Stimulated activated CD8-positive, alpha-beta memory T cell treated with anti-CD3 and anti-CD28 coated beads, Interleukin-7, amount 100 ng/mL, for 48 hours (primary cell): ENCODE data around the gene ANKRD6.

Experiments
- DNase-seq, 2 donors: peaks; one replicate each; pipeline ENCODE4 v3.0.0-alpha.2; 2020; ENCODE audit warnings: low read depth in 1 of 2; ENCODE audit errors: extremely low read depth in 1 of 2

ANKRD6 gene

DNA sequence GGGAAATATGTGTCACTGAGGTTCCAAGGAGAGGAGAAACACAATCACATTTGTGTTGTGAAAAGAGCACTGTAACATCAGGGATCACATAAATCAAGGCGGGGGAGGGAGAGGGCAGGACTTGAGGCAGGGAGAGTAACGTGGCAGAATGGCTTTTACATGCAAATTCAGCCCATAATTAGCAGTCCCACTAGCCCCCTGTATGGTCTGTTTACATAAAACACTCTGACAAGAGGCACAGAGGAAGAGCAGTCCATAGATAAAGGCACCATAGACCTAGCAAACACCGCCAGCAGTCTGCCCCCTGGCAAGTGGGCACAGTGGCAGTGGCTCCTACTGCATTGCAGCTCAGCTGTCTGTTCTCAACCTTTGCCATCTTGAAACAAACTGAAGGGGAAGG is 122.9 kb downstream of the ANKRD6 start:
- DNase-seq = no peak

- no peak for DNase-seq
Measured at GRCh38 chr6:89559487-89559886, 126.5 kb downstream of the ANKRD6 start.

DNA sequence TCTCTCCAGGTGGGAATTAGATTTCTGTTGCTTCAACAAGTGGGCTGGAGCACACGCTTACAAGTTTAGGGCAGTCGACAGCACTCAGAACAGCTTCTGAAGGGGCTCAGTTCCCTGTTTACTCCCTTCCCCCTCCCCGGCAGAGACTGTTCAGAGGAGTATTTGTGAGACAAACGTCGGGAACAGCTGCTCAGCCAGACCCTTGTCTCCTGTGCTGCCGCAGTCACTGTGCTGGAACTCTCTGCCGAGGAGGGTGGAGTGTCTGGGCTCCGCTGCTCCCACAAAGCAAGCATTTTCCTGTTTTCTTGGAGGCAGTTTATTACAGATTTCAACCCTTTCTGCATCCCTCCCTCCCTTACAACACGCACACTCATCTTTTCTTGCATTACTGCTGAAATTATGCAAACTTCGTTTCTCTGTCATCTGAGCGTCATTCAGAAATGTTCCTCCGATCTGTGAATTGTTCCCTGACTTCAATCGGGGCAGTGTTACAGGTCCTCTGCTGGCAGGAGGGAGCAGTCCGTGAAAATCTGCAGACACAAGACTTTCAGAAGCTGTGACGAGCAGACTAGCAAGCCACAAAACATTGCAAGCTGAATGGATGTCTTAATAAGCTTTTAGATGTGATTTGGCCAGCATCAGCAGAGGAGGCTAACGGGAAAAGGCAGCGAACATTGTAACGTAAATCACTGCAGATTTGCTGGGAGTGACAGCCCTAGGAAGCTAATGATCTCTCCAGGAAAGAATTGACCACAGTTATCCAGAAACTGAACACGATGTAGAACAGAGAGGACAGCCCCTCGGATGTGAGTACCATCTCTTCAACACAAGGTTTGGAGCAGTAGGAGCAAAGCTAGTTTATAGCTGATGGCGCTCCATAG is 129.4 kb downstream of the ANKRD6 start:
- DNase-seq = no peak

- DNase-seq = no peak
Measured at GRCh38 chr6:89563866-89564265, 130.9 kb downstream of the ANKRD6 start.

DNA sequence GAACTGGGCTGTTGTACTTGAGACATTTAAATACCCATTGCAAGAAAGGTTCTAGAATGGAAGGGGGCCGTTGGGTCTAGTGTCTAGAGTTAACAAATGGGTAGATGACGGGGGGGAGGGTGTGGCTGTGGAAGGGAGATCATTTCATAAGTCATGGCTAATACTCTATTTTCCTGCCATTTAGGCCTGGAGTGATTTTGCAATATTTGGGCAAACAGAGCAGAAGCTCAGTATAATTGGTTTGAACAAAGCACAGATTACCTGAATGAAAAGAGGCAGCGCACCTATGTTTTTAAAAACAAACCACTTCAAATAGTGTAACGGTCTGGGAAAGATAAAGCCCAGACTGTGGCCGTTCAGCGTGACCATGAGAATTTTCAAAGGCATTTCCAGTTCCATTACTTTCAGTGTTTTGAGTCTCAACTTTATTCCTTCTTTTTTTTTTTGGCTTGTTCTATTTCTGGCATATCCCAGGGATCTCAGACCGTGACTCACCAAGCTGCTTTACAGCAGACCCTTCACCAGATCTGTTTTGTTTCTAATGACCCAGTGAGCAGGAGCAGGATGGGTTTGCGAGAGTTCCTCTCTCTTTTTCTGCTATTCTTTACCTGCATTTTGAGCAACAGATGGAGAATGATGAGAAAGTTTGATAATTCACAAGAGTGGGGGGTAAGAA is 131.9 kb downstream of the ANKRD6 start:
- DNase-seq = no peak

- no peak for DNase-seq
Measured at GRCh38 chr6:89566008-89566800, 133.3 kb downstream of the ANKRD6 start.

DNA sequence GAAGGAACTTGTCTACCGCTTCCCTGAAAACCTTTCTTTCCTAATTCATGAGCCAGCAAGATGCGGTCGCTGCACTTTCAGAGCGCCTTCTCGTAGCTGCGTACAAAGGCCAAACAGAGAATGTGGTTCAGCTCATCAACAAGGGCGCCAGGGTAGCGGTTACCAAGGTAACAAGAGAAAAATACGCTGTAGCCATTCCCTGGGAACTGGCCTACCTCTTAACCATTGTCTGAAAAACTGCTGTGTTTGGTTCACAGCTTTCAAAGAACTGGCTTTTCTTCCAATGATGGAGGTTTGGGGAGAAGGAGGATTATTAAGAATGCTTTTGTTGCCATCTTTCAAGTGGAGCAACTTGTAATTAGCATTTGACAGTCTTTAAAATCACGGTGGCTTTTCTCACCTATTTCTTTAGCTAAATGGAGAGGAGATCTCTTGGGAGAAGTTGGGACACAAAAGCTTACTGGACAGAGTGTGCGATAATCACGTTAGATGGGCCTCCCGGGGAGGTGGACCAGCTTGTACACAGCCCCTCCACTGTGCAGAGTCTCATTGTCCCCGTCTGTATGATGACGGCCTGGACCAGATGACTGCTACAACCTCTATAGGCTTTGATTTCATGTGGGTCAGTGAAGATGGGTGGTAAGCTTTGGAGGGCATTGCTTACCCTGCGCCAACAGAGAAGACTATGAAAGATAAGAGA is 134.1 kb downstream of the ANKRD6 start:
- DNase-seq = no peak

DNA sequence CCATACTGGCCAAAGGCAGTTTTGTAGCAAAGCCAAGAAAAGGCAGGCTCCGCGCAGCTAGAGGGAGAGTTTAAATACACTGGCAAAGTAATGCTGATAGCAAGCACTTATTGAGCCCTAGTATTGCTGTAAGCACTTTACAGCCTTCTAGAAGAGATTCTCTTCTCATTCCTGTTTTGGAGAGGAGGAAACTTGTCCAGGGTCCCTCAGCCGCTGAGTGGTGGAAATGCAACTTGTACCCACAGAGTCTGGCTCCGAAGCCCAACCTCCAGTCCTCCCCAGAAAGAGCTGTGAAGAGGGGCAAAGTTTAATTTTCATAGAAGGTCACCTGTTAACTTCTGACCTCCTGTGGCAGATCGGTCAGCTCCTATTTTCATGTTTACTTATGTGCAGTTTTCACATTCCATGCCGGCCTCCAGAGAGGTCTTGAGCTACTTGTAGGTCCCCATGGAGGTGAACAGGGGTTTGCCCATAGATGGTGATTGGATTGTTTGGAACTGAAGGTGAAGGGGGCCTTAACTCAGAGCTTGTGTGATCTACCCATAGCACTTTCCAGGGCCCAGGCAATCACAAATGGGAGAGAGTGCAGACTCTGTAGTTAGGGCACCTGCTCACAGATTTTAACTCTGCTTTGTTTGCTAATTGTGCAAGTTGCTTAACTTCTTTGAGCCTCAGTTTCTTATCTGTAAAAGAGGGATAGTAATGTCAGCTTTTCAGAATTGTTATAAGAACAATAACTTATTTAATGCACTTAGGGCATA is 134.9 kb downstream of the ANKRD6 start:
- DNase-seq = no peak

DNA sequence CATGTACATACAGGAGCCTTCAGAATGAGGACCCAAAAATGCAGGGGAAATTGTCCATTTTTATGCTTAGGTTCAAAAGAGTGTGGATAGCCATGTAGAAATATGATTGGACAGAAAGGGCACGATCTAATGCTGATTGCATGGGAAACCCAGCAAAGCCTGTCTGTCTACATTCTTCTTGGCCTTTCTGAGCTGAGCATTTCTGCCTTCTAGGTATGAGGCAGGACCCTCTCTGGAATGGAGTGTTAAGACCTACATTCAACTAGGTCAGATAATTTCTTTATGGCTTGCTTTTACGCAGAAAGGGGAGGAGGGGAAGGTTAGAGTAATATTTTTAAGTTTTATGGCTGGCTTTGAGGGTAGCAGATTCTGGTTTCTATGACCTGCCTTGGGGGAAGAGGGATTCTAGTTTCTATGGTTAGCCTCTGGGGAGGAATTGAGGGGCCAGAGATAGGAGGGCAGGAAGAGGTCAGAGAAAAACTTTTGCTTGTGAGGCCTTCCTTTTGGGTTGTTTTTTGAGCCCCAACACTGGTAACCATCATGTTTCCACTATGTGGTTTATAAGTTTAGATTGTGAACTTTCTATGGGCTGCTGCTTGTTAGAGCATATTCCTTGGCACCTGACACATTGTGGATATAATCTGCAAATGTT is 142.1 kb downstream of the ANKRD6 start:
- no peak for DNase-seq

DNA sequence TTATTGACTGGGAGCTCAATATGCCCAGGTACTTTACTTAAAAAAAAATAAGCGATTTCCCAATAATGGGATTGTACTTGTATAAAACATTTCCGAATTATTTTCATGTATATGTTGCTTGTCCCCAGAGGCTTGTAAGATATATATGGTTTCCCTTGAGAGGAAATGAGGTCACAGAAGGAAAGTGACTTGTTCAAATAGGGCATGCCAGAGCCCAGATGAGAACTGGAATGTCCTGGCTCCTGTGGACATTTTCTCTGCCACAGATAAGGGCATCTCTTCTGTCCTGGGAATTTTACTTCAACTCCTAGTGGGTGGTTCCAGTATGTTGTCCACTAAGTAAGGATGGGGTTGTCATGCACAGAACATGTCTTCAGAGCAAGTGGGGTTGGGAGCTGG is 142.6 kb downstream of the ANKRD6 start:
- DNase-seq = no peak

GRCh38 chr6:89580997-89581666 is 148.2 kb downstream of the ANKRD6 start:
- DNase-seq = no peak

DNA sequence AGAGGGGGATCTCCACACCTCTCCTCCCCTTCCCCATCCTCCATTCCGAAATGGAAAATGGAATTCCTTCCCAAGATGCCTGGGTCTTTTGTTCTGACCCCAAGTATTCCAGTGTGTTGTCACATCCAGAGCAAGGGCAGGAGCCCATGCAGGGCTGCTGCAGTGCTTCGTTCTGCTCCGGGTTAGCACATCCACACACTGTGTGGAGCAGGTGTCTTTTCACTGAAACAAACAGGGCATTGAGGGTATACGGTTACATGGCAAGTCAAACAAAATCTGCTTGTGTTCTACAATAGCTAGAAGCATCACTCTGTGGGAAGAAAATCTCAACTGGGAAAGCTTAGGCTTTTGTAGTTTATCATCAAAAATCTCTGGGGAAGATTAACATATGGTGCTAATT is 148.7 kb downstream of the ANKRD6 start:
- no peak for DNase-seq

DNA sequence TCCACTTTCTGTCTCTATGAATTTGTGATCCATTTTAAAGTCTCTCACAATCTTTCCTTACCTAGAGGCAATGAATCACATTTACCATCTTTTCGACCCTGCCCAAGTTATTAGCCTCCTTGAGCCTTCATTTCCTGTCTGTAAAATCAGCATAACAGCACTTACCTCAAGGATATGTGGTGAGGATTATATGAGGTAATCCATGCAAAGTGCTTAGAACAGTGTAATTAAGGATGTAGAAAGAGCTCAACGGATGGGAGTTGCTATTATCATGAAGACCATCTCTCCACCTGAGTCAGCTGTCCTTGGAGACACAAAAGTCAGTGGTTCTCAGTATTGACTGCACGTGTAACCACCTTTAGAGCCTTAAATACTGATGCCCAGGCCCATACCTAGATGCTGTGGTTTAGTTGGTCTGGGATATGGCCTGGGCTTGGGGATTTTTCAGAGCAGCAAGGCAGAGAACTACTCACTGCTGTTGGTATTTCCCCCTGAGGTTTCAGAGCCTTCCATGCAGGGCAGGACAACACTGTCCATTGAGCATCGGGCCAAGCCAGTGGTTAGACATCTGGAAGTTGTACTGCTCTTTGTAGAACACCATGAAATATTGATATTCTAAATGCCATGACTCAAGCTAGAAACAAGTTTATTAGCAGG is 149.8 kb downstream of the ANKRD6 start:
- DNase-seq = no peak

DNA sequence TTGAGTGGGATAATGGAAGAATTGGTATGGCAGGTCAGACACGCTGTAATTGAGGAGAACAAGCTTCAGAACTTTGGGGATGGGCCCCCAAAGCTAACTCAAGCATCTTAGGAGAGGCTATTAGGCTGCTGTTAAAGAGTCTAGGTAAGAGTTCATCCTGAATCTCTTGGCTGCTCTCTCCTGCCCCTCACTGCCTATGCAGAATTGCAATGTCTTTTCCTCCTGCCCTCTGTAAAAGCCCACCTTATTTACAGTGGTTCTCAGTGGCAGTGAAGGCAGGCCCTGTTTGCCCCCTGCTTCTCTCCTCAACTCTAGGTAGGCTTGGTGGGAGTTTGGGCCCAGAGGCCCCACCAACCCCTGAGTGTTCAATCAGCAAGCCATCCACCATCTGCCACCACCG is 150.6 kb downstream of the ANKRD6 start:
- no peak for DNase-seq

DNA sequence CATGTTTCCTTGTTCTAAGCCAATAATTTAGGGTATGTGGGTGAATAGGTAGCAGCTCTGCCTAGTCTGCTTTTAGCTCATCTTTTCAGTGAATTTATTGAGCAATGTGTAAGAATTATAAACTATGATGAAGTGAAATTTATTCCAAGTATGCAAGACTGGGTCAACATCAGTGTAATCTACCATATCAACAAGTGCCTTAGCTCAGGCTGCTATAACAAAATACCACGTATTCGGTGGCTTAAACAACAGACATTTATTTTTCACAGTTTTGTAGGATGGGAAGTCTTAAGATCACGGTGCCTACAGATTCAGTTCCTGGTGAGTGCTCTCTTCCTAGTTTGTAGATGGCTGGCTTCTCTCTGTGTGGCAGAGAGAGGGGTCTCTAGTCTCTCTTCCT is 151.6 kb downstream of the ANKRD6 start:
- no peak for DNase-seq

- DNase-seq = no peak
Measured at GRCh38 chr6:89585154-89585553, 152.2 kb downstream of the ANKRD6 start.

DNA sequence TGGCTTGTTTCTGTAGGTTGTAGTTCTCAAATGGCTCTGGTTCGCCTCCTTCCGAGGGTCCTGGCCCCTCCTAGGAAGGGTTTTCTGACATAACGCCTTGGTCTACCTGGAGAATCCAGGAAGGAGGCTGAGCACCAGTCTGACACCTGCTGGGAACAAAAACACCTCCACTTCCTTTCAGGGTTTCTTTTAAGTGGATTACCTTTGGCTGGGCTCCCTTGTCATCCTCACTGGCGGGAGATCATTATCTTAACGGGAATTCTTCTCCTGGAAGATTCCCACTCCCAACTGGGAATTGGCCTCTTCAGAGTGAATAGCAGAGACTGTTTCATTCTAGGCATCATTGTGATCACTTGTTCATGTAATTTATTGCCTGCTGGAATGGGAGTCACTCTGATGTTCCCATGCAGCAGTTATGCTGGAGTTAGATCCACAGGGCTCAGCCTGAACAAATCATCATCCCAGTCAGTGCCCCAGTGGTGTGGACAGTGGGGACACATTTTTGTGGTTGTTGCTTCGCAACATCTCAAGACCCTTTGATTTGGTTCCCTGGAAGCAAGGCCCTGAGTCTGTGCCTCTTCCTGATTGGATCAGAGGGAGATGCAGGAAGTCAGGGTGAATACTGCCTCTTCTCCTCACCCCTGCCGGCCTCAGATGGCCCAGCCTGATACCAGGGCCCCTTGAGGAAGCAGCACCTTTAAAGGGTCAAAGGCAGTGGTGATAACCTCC is 156.5 kb downstream of the ANKRD6 start:
- DNase-seq = no peak

DNA sequence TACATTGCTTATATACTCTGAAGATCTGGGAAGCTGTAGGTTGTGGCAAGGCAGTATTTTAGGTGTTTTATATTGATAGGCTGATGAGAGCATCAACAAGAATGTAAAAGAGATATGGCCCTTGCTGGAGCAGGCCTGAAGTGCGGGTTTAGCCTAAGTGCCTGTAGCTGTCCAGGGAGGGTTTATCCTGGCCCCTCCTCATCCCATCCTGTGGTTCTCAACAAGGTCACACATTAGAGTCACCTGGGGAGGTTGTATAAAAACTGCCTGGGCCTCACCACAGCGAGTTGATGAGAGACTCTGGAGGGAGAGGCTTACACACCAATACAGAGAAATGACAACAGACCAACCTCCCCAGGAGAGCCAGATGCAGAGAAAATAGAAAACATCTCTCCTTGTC is 157.2 kb downstream of the ANKRD6 start:
- no peak for DNase-seq
